GM12878 (cell line): Measurements from ENCODE around the gene USP31. TPM values are rescaled to one million over a fixed set of nuclear protein-coding genes. Genes with fewer than 3 reads are reported as not detected.

Experiments
- ATAC-seq: fragments of 200-7000 bp; cut with Tn5 transposase; 3 replicates; pipeline ENCODE4 v1.9.1; 2020; ENCODE audit warnings: mild to moderate bottlenecking, moderate library complexity
- BruUV-seq: library from RNA; stranded (reverse); fragments of 400-500 nt; replicated peaks from 2 replicates; lab custom pipeline; 2021; lab: Mats Ljungman, UMichigan
- CTCF ChIA-PET: fragments of 300-600 bp; sonication (Branson Sonifier 250); formaldehyde crosslinking; extraction: SDS; loops from one replicate; lab custom pipeline; 2021; ENCODE audit warnings: inconsistent platforms; lab: Yijun Ruan, JAX
- POLR2A ChIA-PET: fragments of 350-600 bp; formaldehyde crosslinking; extraction: SDS; loops from one replicate; lab custom pipeline; 2021; ENCODE audit warnings: inconsistent platforms; lab: Charles Lee
- RAD21 ChIA-PET: fragments of 300-600 bp; sonication (Branson Sonifier 250); formaldehyde crosslinking; loops from one replicate; lab custom pipeline; 2023; ENCODE audit warnings: antibody characterized with exemption; ENCODE audit not compliant: unreplicated experiment; lab: Charles Lee
- SMC1A ChIA-PET: fragments of 300-600 bp; sonication (Branson Sonifier 250); formaldehyde crosslinking; loops from one replicate; lab custom pipeline; 2023; ENCODE audit not compliant: unreplicated experiment, uncharacterized antibody; lab: Charles Lee
- DNase-seq: peaks from one replicate; pipeline ENCODE4 v3.0.0-alpha.2; 2011; ENCODE audit warnings: low read depth, low spot score
- FAIRE-seq: peaks from 3 replicates; lab custom pipeline; 2011; peaks lifted over from hg19 to GRCh38; lab: Jason Lieb, UNC
- H2AFZ ChIP-seq: 2 replicates; pipeline ENCODE4 v1.6.0; 2011; ENCODE audit warnings: low read depth, low read length, control low read depth; ENCODE audit not compliant: control insufficient read depth
- H3K27ac ChIP-seq: 2 replicates; pipeline ENCODE4 v1.5.1; 2011; ENCODE audit warnings: control low read depth; ENCODE audit not compliant: control insufficient read depth, insufficient read depth
- H3K27me3 ChIP-seq, 2 experiments: replicated peaks in 1 of 2; 2 replicates each; pipeline versions ENCODE4 v1.6.0 to v1.6.1; 2011; ENCODE audit warnings: low read length in 1 of 2; ENCODE audit not compliant: control insufficient read depth in 2 of 2, insufficient read depth in 2 of 2
- H3K36me3 ChIP-seq, 2 experiments: 2 replicates each; pipeline ENCODE4 v1.5.1; 2011; ENCODE audit warnings: low read length in 1 of 2; ENCODE audit not compliant: control insufficient read depth in 2 of 2, insufficient read depth in 2 of 2
- H3K4me1 ChIP-seq: 2 replicates; pipeline ENCODE4 v1.6.1; 2011; ENCODE audit warnings: mild to moderate bottlenecking, low read length, moderate library complexity, mixed read lengths; ENCODE audit not compliant: control insufficient read depth, insufficient read depth
- H3K4me2 ChIP-seq: 2 replicates; pipeline ENCODE4 v1.6.0; 2011; ENCODE audit warnings: control low read depth; ENCODE audit not compliant: control insufficient read depth, insufficient read depth
- H3K4me3 ChIP-seq: fragments of 200-600 bp; sonication (generic); 2 replicates; pipeline ENCODE4 v1.5.1; 2016
- H3K79me2 ChIP-seq: 2 replicates; pipeline ENCODE4 v1.6.0; 2011; ENCODE audit warnings: low read length; ENCODE audit not compliant: control insufficient read depth, insufficient read depth
- H3K9ac ChIP-seq: 2 replicates; pipeline ENCODE4 v1.8.0; 2011; ENCODE audit warnings: low read length, control low read depth, mixed read lengths; ENCODE audit not compliant: control insufficient read depth, insufficient read depth
- H3K9me3 ChIP-seq: replicated peaks from 3 replicates; pipeline ENCODE4 v1.5.1; 2011; ENCODE audit warnings: mild to moderate bottlenecking, low read length; ENCODE audit not compliant: control insufficient read depth, insufficient read depth
- H4K20me1 ChIP-seq: 2 replicates; pipeline ENCODE4 v1.6.0; 2011; ENCODE audit not compliant: control insufficient read depth, insufficient read depth
- CEBPB ChIP-seq, 2 experiments: fragments of 150-350 bp in 1 of 2; IDR thresholded peaks; 2 replicates each; pipeline ENCODE4 v1.6.1; 2012 to 2014; ENCODE audit warnings: low read depth in 2 of 2, low read length in 2 of 2, borderline replicate concordance in 1 of 2, inconsistent platforms in 1 of 2
- CREB1 ChIP-seq: IDR thresholded peaks from 2 replicates; pipeline ENCODE4 v1.6.1; 2012; ENCODE audit warnings: low read depth, mild to moderate bottlenecking, inconsistent platforms
- EGR1 ChIP-seq, 2 experiments: IDR thresholded peaks; 1 replicate in 1 of 2; 2 replicates in 1 of 2; pipeline ENCODE4 v1.6.1; 2011 to 2012; ENCODE audit warnings: low read depth in 2 of 2, low read length in 2 of 2, borderline replicate concordance in 1 of 2, mild to moderate bottlenecking in 1 of 2, moderate library complexity in 1 of 2
- GABPA ChIP-seq: IDR thresholded peaks from 2 replicates; pipeline ENCODE4 v1.6.1; 2014; ENCODE audit warnings: antibody characterized with exemption, low read depth, mild to moderate bottlenecking, inconsistent platforms
- NR2F1 ChIP-seq: fragments of 450-650 bp; conservative IDR thresholded peaks from 2 replicates; pipeline ENCODE4 v1.6.1; 2017; ENCODE audit warnings: mild to moderate bottlenecking
- PKNOX1 ChIP-seq: fragments of 450-650 bp; IDR thresholded peaks from 2 replicates; pipeline ENCODE4 v1.6.1; 2016; ENCODE audit warnings: mild to moderate bottlenecking
- TCF3 ChIP-seq: IDR thresholded peaks from 2 replicates; pipeline ENCODE4 v1.6.1; 2012; ENCODE audit warnings: low read depth, mild to moderate bottlenecking, low read length, borderline replicate concordance; ENCODE audit not compliant: insufficient read depth
- ZBED1 ChIP-seq: IDR thresholded peaks from 2 replicates; pipeline ENCODE4 v1.6.1; 2016; ENCODE audit warnings: borderline replicate concordance
- ZNF24 ChIP-seq: fragments of 450-650 bp; IDR thresholded peaks from 2 replicates; pipeline ENCODE4 v1.6.1; 2017; ENCODE audit warnings: antibody characterized with exemption, mild to moderate bottlenecking
- WGBS: methylation state at CpG from one replicate; pipeline ENCODE4 v1.1.6; 2016; ENCODE audit warnings: low lambda C conversion rate; ENCODE audit not compliant: insufficient replicate concordance, insufficient coverage; ENCODE audit errors: missing lambda C conversion rate; 5-methylcytosine and 5-hydroxymethylcytosine counted together
- in situ Hi-C: fragments of 300-500 bp; cut with MboI; formaldehyde crosslinking; loops from 9 replicates; pipeline ENCODE4 v1.14.3; 2018; ENCODE audit warnings: mixed read lengths
- intact Hi-C: fragments of 100-400 bp; cut with micrococcal nuclease; formaldehyde crosslinking; loops from one replicate; pipeline ENCODE4 v1.14.2; 2022; ENCODE audit not compliant: unreplicated experiment
- polyA plus RNA-seq, 11 experiments: library from polyadenylated mRNA; depleted of rRNA in 4 of 11; unstranded in 6 of 11; stranded (reverse) in 5 of 11; fragments of >200 nt; fragmentation: Nextera tagmentation in 4 of 11; fragmentation: Illumina TruSeq in 1 of 11; extraction: Ambion mirVana in 4 of 11; extraction: Trizol in 1 of 11; gene quantifications; 1 replicate in 1 of 11; 2 replicates in 10 of 11; pipeline versions ENCODE4 v1.2.1 to v1.2.3, GENCODE V29; 2011 to 2016; ENCODE audit warnings: inconsistent platforms in 2 of 11, missing spikeins in 2 of 11, low read depth in 1 of 11
- total RNA-seq, 4 experiments: library from RNA; depleted of rRNA in 3 of 4; stranded (reverse); fragments of >200 nt in 3 of 4; fragmentation: Illumina TruSeq in 1 of 4; extraction: Trizol in 1 of 4; gene quantifications; 2 replicates each; pipeline versions ENCODE4 v1.2.1 to v1.2.3, GENCODE V29; 2013 to 2021
- TF ChIP-seq, protein P1 (sequence below): IDR thresholded peaks from 2 replicates; pipeline ENCODE4 v1.6.1; 2012; ENCODE audit warnings: low read depth, low read length, improper control_type of control experiment
- TF ChIP-seq, protein P2 (sequence below): fragments of 450-650 bp; IDR thresholded peaks from 2 replicates; pipeline ENCODE4 v1.6.1; 2017; ENCODE audit warnings: low read depth, mild to moderate bottlenecking, moderate library complexity

The USP31 gene
- total and polyA plus RNA-seq, 10 of the 15 experiments (the other 5 are each of a cell fraction or from before 2014, with no cell fraction given), result 0.87 to 6.5 (median 3.2) TPM

- no peaks in the 10 kb centered on the region for H3K27me3 ChIP-seq
- H3K79me2 ChIP-seq, result no peaks in the 10 kb centered on the region
- WGBS, result 78% methylated on average over 13 of the region's 13 CpGs
- BruUV-seq, result no TSS peak
- no peak for ATAC-seq
- no peaks in the 10 kb centered on the region for H3K4me1 ChIP-seq
- no peak for FAIRE-seq
- H3K27ac ChIP-seq, result no peak overlapping the region
- TF ChIP-seq EGR1 (IDR thresholded peaks at IDR 0.05; ENCODE audit: borderline replicate concordance in 1 of 2, low read depth in 2 of 2, low read length in 2 of 2) (no peak), ZNF24 (no peak), PKNOX1 (no peak)
- TF ChIP-seq, all 136 proteins: peak for 0
- CTCF ChIA-PET, result interaction anchor here (1.0 to 1.3 kb wide), 2 partner anchors 8 to 357 kb away, joined by 3 read pairs; no protein-coding TSS in a partner anchor
- H2AFZ ChIP-seq, result no peak overlapping the region
- RAD21 ChIA-PET, result no interaction called here
- no peak overlapping the region for H3K4me2 ChIP-seq
- H3K36me3 ChIP-seq, result peaks cover 6 to 10% of the 10 kb centered on the region in 2 experiments; a peak in 3 of 4 replicates
- H3K4me3 ChIP-seq, result no peak overlapping the region
- intact Hi-C loops, result no loop called here
- no peak for DNase-seq
- SMC1A ChIA-PET, result interaction anchor here (0.9 kb wide), 1 partner anchor 9 kb away, joined by 3 read pairs; no protein-coding TSS in a partner anchor
- H4K20me1 ChIP-seq, result no peaks in the 10 kb centered on the region
- H3K9ac ChIP-seq, result no peak overlapping the region
- H3K9me3 ChIP-seq, result no peaks in the 10 kb centered on the region
- POLR2A ChIA-PET, result no interaction called here
- in situ Hi-C loops, result no loop called here
Observed at GRCh38 chr16:23079675-23080301, 69.5 kb downstream of the USP31 start.

GRCh38 chr16:23074423-23074822 lies 74.8 kb downstream of the USP31 start:
- no peak for ATAC-seq
- CTCF ChIA-PET, result interaction anchor here (0.6 to 2.3 kb wide), 2 partner anchors 14 to 1433 kb away, joined by 4 to 9 read pairs; no protein-coding TSS in a partner anchor
- H3K4me1 ChIP-seq, result no peaks in the 10 kb centered on the region
- no peak for DNase-seq
- 65% methylated on average over 3 of the region's 3 CpGs for WGBS
- POLR2A ChIA-PET, result no interaction called here
- H3K79me2 ChIP-seq, result no peaks in the 10 kb centered on the region
- H3K9ac ChIP-seq, result no peak overlapping the region
- no peaks in the 10 kb centered on the region for H3K9me3 ChIP-seq
- no peak overlapping the region for H3K27ac ChIP-seq
- SMC1A ChIA-PET, result interaction anchor here (0.6 kb wide), 1 partner anchor 9 kb away, joined by 3 read pairs; no protein-coding TSS in a partner anchor
- H3K27me3 ChIP-seq, result no peaks in the 10 kb centered on the region
- no peak for TF ChIP-seq GABPA
- no peak for TF ChIP-seq TCF3
- TF ChIP-seq CREB1, result no peak
- TF ChIP-seq, protein P1, sequence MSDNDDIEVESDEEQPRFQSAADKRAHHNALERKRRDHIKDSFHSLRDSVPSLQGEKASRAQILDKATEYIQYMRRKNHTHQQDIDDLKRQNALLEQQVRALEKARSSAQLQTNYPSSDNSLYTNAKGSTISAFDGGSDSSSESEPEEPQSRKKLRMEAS, result no peak
- TF ChIP-seq, protein P2, sequence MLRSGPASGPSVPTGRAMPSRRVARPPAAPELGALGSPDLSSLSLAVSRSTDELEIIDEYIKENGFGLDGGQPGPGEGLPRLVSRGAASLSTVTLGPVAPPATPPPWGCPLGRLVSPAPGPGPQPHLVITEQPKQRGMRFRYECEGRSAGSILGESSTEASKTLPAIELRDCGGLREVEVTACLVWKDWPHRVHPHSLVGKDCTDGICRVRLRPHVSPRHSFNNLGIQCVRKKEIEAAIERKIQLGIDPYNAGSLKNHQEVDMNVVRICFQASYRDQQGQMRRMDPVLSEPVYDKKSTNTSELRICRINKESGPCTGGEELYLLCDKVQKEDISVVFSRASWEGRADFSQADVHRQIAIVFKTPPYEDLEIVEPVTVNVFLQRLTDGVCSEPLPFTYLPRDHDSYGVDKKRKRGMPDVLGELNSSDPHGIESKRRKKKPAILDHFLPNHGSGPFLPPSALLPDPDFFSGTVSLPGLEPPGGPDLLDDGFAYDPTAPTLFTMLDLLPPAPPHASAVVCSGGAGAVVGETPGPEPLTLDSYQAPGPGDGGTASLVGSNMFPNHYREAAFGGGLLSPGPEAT, result no peak
- TF ChIP-seq ZBED1, result no peak
- TF ChIP-seq CEBPB (IDR thresholded peaks at IDR 0.05; ENCODE audit: borderline replicate concordance in 1 of 2, low read depth in 2 of 2, low read length in 2 of 2), result no peak
- no peak for TF ChIP-seq NR2F1
- RAD21 ChIA-PET, result interaction anchor here (1.1 kb wide), 1 partner anchor 14 kb away, joined by 4 read pairs; no protein-coding TSS in a partner anchor
- peaks cover 0 to 6% of the 10 kb centered on the region in 2 experiments; a peak in 3 of 4 replicates for H3K36me3 ChIP-seq
- H4K20me1 ChIP-seq, result no peaks in the 10 kb centered on the region
- FAIRE-seq, result no peak
- intact Hi-C loops, result no loop called here
- H2AFZ ChIP-seq, result no peak overlapping the region
- in situ Hi-C loops, result no loop called here
- BruUV-seq, result no TSS peak
- H3K4me3 ChIP-seq, result no peak overlapping the region
- H3K4me2 ChIP-seq, result no peak overlapping the region
